GM12892 (cell line): ENCODE results near the gene TBC1D4.

Experiments
- POLR2A ChIP-seq: IDR thresholded peaks from 2 replicates; pipeline ENCODE4 v1.6.1; 2011; ENCODE audit warnings: low read depth, low read length, control low read depth
- POLR2AphosphoS5 ChIP-seq: IDR thresholded peaks from 2 replicates; pipeline ENCODE4 v1.6.1; 2011; ENCODE audit warnings: low read depth, low read length, control low read depth
- TAF1 ChIP-seq: IDR thresholded peaks from 2 replicates; pipeline ENCODE4 v1.6.1; 2011; ENCODE audit warnings: low read depth, mild to moderate bottlenecking, control low read depth, low read length, borderline replicate concordance

GRCh38 chr13:75390229-75390628 is 91.7 kb downstream of the TBC1D4 start:
- TF ChIP-seq POLR2AphosphoS5 (no peak), POLR2A (no peak), TAF1 (no peak)
